ENCODE data around the gene KITLG.
"Not testable (repeated sequence)": the region's sequence is repeated elsewhere in the genome, so short reads cannot be mapped to it uniquely, and the experiment has no call there.

The KITLG gene

GRCh38 chr12:88544991-88545980, 35.0 kb downstream of the KITLG start:
- DNase-seq (ENCODE audit: low spot score), result no peak

DNA sequence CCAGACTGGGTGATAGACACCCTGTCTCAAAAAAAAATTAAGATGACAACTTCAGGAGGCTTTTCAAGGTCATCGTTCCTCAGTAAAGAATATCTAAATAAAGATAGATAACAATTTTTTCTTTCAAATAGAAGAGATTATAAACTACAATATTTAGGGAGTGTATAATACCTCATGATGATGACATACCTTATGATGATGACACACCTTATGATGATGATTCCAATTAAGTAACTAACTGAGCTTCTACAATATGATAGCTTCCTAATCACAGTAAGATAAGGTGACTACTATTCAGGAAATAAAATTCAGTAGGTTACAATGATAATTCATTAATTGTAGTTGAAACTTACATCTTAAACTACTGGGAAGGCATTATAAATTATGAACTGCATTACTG, 40.4 kb downstream of the KITLG start:
- no peak for DNase-seq (ENCODE audit: low spot score)

DNA sequence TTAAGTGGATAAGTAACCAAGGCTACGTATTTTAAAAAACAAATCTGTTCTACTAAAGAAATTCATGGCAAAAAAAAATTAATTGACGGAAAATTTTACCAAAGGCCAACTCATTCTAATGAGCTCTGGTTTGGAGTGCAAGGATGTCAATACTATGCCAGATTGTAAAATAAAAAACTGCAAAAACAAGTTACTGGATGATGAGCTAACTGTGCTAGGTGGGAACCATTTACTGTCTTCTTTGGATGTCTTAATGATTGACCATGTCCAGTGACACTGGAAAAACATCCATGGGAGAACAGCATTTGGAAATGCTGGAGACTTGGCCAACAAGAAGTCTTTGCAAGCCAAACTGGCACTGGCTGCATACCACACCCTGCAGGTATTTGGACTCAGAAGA, 41.6 kb downstream of the KITLG start:
- no peak for DNase-seq (ENCODE audit: low spot score)

DNA sequence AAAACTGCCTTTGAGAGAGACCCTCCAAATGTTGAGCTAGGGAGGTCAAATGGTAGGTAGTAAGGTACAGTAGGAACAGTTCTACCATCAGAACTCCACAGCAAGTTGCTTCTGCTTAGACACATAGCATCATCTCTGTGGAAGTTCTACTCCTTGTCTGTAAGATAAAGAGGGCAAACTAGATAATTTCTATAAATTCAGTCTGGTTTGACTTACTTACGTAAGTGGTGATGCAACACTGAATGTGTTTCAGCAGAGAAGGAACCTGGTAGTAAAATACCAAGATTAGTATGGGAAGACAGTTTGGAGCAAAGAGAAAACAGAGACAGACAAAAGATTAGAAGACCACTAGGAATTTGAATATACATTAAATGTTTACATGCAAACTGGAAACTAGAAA, 42.0 kb downstream of the KITLG start:
- no peak for DNase-seq (ENCODE audit: low spot score)

DNA sequence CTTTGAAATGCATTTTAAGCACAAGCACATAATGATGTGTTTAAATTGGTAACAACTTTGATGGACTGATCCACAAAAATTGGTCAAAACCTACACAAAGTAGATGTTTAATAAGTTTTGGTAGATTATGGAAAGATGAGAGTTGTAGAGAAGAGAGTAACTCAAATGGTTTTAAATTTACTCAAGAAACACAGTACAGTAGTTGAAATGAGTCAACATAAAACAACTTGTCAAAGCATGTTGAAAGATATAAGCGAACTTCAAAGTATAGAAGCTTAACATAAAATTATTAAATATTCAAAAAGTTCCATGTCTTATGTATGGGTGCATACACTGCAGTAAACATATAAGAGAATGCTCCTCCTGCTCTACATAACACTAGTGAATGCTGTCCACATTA, 49.4 kb downstream of the KITLG start:
- DNase-seq (ENCODE audit: low spot score), result no peak

- no peak for DNase-seq (ENCODE audit: low spot score)
Measured at GRCh38 chr12:88529531-88530488, 50.5 kb downstream of the KITLG start.

DNA sequence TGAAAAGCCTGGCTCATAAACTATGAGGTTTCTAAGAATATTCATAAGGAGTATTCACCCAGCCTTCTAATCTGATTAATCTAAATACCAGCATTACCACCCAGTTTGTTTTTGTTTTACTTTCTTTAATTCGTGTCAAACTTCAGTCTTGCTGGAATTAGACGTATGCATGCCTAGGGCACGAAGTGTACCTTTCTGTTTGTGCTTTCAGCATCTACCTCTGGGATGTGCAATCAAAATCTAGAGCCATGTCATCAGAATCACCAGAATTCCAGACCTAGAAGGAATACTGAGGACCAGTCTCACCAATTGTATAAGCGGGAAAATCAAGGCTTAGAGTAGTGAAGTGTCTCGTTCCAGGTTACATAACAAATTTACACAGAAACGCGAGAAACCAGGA, 57.3 kb downstream of the KITLG start:
- DNase-seq (ENCODE audit: low spot score), result no peak

DNA sequence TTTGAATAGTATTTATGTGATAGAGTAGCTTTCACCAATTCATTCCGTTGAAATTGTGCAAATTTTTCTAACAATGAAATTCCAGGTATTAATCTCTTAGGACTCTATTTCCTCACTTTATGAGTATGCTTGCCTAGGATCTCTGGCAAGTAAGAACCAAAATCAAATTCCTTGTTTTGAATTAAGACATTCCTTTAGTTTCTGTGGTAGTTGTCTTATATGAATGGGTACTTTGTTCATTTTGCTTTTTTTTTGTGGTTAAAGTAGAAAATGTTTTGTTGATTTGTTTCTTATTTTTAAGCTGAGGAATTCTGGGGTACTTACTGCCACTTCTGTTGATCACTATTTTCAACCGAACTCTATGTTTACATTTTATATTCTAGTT, 59.8 kb downstream of the KITLG start:
- DNase-seq (ENCODE audit: low spot score), result no peak

GRCh38 chr12:88519802-88520435, 60.4 kb downstream of the KITLG start:
- no peak for DNase-seq (ENCODE audit: low spot score)

GRCh38 chr12:88518863-88519403, 61.3 kb downstream of the KITLG start:
- DNase-seq (ENCODE audit: low spot score), result no peak

GRCh38 chr12:88516811-88517210, 63.5 kb downstream of the KITLG start:
- no peak for DNase-seq (ENCODE audit: low spot score)

DNA sequence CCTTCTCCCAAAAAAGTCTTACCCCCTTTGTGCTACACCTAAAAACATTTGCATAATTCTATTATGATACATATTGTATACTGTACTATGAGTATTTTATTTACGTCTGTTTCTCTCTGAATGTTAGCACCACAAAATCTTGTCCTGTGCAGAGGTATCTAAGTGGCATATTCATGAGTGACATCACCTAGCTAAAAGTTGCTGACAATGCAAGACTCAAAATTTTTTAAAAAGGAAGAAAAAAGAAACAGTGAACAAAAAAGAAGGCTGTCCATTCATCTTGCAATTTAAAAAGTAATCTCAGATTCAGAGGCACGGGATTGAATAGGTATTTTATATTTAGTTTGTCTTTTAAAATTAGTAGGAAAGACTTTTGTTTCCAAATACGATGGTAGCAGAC, 69.4 kb downstream of the KITLG start:
- DNase-seq (ENCODE audit: low spot score), result no peak

DNA sequence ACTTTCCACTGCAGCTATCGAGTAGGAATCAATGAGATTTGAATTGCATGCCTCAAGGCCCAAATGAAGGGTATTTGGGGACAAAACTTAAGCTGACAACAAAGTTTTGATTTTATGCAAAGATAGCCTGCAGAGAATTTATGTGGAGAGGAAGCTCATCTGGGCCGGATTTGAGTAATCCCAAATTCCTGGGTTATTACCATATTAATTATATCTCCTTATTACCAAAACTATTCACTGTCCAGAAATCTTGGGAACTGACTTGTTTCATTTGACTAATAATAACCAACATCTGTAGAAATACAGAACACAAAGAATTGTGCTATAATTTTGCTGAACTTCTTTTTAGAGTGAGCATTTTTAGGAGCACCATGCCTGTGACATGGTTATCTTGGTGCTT, 70.4 kb downstream of the KITLG start:
- DNase-seq (ENCODE audit: low spot score), result no peak

- DNase-seq (ENCODE audit: low spot score), result no peak
Measured at GRCh38 chr12:88509347-88509746, 70.9 kb downstream of the KITLG start.

GRCh38 chr12:88507851-88508250, 72.4 kb downstream of the KITLG start:
- DNase-seq (ENCODE audit: low spot score), result not testable (repeated sequence)

DNA sequence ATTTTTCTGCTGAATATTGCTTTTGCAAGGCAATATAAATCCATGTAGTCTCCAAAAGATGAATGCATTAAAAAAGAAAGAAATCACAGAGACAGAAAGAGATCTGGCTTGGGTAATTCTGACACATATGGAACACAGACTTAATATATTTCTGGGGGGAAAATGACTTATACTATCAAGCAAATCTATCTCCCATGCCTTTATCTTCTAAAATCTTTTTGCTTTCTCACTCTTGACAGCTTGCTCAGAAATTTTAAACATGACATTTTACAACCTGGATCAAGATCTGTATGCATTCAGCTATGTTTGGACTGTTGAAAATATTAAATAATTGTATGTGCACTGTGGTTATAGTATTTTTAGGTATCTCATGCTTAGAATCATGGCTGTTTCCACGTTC, 73.0 kb downstream of the KITLG start:
- no peak for DNase-seq (ENCODE audit: low spot score)

DNA sequence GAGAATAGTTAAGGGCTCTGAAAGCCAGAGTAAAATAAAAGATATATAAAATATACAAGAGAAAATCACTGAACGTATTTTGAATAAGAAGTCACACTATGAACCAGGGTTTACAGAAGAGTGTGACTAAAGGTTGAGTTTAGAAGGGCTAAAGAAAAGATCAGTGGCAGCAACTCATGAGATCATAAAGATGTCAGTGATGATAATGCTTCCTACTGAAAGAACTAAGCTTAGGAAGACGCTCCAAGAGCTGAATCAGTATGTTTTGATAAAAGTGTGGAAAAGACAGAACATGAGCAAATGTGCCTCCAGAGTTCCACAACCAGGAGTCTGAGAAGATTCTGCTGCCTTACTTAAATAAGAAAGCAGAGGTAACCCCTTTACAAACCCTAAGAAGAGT, 74.6 kb downstream of the KITLG start:
- DNase-seq (ENCODE audit: low spot score), result no peak

DNA sequence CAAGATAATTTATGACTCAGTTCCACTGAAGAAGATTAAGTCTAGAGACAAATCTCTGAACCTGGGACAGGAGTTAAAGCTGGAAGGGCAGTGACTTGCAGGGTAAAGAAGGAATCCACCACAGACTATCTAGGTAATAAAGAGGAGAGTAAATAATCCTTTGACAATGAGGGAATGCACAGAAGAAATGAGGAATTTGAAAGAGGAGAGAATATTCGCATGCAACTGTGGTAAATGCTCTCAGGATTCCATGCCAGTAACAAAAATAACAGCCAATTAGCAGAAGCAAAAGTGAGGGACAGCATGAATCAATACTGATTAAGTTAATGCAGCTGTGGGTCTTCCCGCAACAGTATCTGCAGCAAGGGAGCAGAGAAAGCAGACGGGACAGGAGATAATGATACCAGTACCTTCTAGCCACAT, 77.0 kb downstream of the KITLG start:
- DNase-seq (ENCODE audit: low spot score), result no peak

GRCh38 chr12:88501972-88502938, 78.0 kb downstream of the KITLG start:
- DNase-seq (ENCODE audit: low spot score), result no peak

GRCh38 chr12:88496891-88497371, 83.3 kb downstream of the KITLG start:
- DNase-seq (ENCODE audit: low spot score), result no peak

GRCh38 chr12:88496429-88496828, 83.8 kb downstream of the KITLG start:
- no peak for DNase-seq (ENCODE audit: low spot score)

Data from pons (tissue), 1 donor.